K562 (cell line): Measurements from ENCODE around the gene CALML6. TPM values are rescaled to one million over a fixed set of nuclear protein-coding genes. Genes with fewer than 3 reads are reported as not detected.
A peak's percentile ranks its signal among the peaks of the same experiment; 100 is the strongest.

Source experiments
- ATF7 ChIP-seq: fragments of 450-650 bp; IDR thresholded peaks from 2 replicates; pipeline ENCODE4 v1.7.1; 2014; ENCODE audit warnings: mild to moderate bottlenecking, moderate library complexity
- BMI1 ChIP-seq: fragments of 150-350 bp; IDR thresholded peaks from 2 replicates; pipeline ENCODE4 v1.6.1; 2014; ENCODE audit warnings: low read length
- FOXO4 ChIP-seq: fragments of 450-650 bp; formaldehyde crosslinking; IDR thresholded peaks from 2 replicates; pipeline ENCODE4 v1.4.0; 2020; ENCODE audit warnings: mild to moderate bottlenecking, moderate library complexity
- FUS ChIP-seq: fragments of 200-400 bp; formaldehyde crosslinking; optimal IDR thresholded peaks from 2 replicates; pipeline ENCODE3; 2017; ENCODE audit warnings: low read depth, low read length
- HDAC8 ChIP-seq: fragments of 450-650 bp; IDR thresholded peaks from 2 replicates; pipeline ENCODE4 v1.6.1; 2016; ENCODE audit warnings: mild to moderate bottlenecking, missing genetic modification characterization, moderate library complexity, missing compliant biosample characterization
- NFIX ChIP-seq: fragments of 250-450 bp; sonication (Bioruptor Pico); IDR thresholded peaks from 2 replicates; pipeline ENCODE4 v1.4.0; 2020; ENCODE audit warnings: low read depth, mild to moderate bottlenecking, moderate library complexity
- NFXL1 ChIP-seq: fragments of 450-650 bp; formaldehyde crosslinking; IDR thresholded peaks from 2 replicates; pipeline ENCODE4 v1.4.0; 2021; ENCODE audit warnings: mild to moderate bottlenecking
- NRF1 ChIP-seq, 2 experiments: fragments of 450-650 bp; IDR thresholded peaks in 1 of 2; conservative IDR thresholded peaks in 1 of 2; 2 replicates each; pipeline ENCODE4 v1.6.1; 2014; ENCODE audit warnings: mild to moderate bottlenecking in 2 of 2
- PTRF ChIP-seq: fragments of 450-650 bp; IDR thresholded peaks from 2 replicates; pipeline ENCODE4 v1.6.1; 2016; ENCODE audit warnings: mild to moderate bottlenecking, missing genetic modification characterization, missing compliant biosample characterization
- RBM22 ChIP-seq: fragments of 200-400 bp; formaldehyde crosslinking; IDR thresholded peaks from 2 replicates; pipeline ENCODE4 v1.6.1; 2018; ENCODE audit warnings: low read length, low read depth; ENCODE audit not compliant: poor library complexity, severe bottlenecking
- SAFB2 ChIP-seq: fragments of 200-400 bp; formaldehyde crosslinking; IDR thresholded peaks from 2 replicates; pipeline ENCODE4 v1.6.1; 2018; ENCODE audit warnings: borderline replicate concordance, low read length, low read depth, moderate library complexity; ENCODE audit not compliant: severe bottlenecking
- SIX5 ChIP-seq, 2 experiments: IDR thresholded peaks; 2 replicates each; pipeline ENCODE4 v1.6.1; 2011; ENCODE audit warnings: low read length in 2 of 2, borderline replicate concordance in 1 of 2, low read depth in 1 of 2, mild to moderate bottlenecking in 1 of 2, moderate library complexity in 1 of 2; ENCODE audit not compliant: insufficient read depth in 1 of 2
- SRSF3 ChIP-seq: fragments of 200-400 bp; formaldehyde crosslinking; IDR thresholded peaks from 2 replicates; pipeline ENCODE4 v1.6.1; 2016; ENCODE audit warnings: mild to moderate bottlenecking, low read length, moderate library complexity; ENCODE audit not compliant: insufficient read depth
- TARDBP ChIP-seq: fragments of 450-650 bp; IDR thresholded peaks from 2 replicates; pipeline ENCODE4 v1.6.1; 2016
- ZBTB34 ChIP-seq: fragments of 250-450 bp; sonication (Bioruptor Pico); IDR thresholded peaks from 2 replicates; pipeline ENCODE4 v1.8.0; 2021; ENCODE audit warnings: mild to moderate bottlenecking, moderate library complexity
- ZFPM2 ChIP-seq: fragments of 250-450 bp; sonication (Bioruptor Pico); IDR thresholded peaks from 2 replicates; pipeline ENCODE4 v1.5.1; 2022; ENCODE audit warnings: mild to moderate bottlenecking
- ZNF263 ChIP-seq: sonication (generic); formaldehyde crosslinking; IDR thresholded peaks from 2 replicates; pipeline ENCODE4 v1.8.0; 2022; ENCODE audit warnings: mild to moderate bottlenecking, missing genetic modification reagents, borderline replicate concordance
- ZNF449 ChIP-seq: fragments of 250-450 bp; sonication (Bioruptor Pico); IDR thresholded peaks from 2 replicates; pipeline ENCODE4 v1.8.0; 2022; ENCODE audit warnings: moderate library complexity, mild to moderate bottlenecking, inconsistent platforms
- ZNF644 ChIP-seq: fragments of 200-800 bp; sonication (Bioruptor generic); IDR thresholded peaks from 2 replicates; pipeline ENCODE4 v1.6.1; 2016; ENCODE audit warnings: low read depth, missing genetic modification characterization, missing compliant biosample characterization
- ZNF780A ChIP-seq: fragments of 250-450 bp; sonication (Bioruptor Pico); IDR thresholded peaks from 2 replicates; pipeline ENCODE4 v1.5.0; 2021; ENCODE audit warnings: mild to moderate bottlenecking
- polyA plus RNA-seq, 8 experiments: library from polyadenylated mRNA; depleted of rRNA in 4 of 8; stranded (reverse) in 5 of 8; unstranded in 3 of 8; fragments of >200 nt; fragmentation: Nextera tagmentation in 2 of 8; fragmentation: Illumina TruSeq in 1 of 8; extraction: Ambion mirVana in 2 of 8; extraction: Trizol in 1 of 8; gene quantifications; 2 replicates each; pipeline versions ENCODE4 v1.2.1 to v1.2.3, GENCODE V29; 2011 to 2014; ENCODE audit warnings: inconsistent platforms in 1 of 8, missing spikeins in 1 of 8
- total RNA-seq, 7 experiments: library from RNA; depleted of rRNA in 6 of 7; stranded (reverse); fragments of >200 nt in 6 of 7; fragmentation: Illumina TruSeq in 2 of 7; extraction: Trizol in 2 of 7; gene quantifications; 2 replicates each; pipeline versions ENCODE4 v1.2.1 to v1.2.3, GENCODE V29; 2011 to 2021; ENCODE audit warnings: low replicate concordance in 1 of 7
- TF ChIP-seq, protein P1 (sequence below): fragments of 450-650 bp; IDR thresholded peaks from 2 replicates; pipeline ENCODE4 v1.6.1; 2016; ENCODE audit warnings: antibody characterized with exemption

Gene CALML6
- total and polyA plus RNA-seq, 9 of the 15 experiments (the other 6 are each of a cell fraction or from before 2014, with no cell fraction given), result 0.14 TPM; not detected in 8

DNA sequence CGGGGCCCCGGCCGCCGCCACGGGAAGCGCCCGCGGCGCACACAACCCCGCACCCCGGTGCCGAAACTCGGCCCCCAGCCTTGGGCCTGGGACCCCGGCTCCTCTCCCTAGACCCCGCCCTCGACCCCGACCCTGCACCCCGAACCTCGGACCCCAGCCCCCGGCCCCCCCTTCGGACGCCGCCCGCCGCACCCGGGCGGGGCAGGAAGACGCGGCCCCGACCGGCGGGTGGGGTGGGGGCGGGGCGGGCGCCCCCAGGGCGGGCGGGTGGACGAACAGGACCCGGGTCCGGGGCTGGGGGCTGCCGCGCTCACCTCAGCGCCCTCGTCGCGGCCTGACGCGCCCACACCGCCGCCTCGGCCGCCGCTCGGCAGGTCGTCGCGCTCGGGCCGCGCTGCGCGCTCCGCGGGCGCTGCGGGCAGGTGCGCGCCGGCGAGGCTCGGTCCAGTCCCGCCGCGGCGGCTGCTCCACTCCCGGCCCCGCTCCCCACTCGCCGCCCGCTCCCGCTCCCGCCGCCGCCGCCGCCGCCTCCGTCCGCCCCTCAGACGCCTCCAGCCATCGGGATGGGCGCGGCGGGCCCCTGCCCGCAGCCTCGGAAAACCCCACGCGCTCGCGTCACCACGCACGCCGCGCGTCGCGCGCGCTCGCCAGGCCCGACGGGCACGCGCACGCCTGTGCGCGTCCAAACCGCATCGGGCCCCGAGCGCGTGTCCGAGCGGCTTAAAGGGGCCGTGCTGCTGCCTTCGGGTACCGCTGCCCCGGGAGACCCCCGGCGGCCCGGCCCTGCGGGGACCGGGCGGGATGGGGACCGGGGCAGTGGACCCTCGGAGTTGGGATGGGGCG is 24.3 kb upstream of the CALML6 start, which contains the start of gene GNB1 (continued):
- TF ChIP-seq NRF1 (conservative IDR thresholded peaks at IDR 0.05 in 1 of 2, IDR thresholded peaks at IDR 0.05 in 1 of 2), result peak; percentile 84 to 86
- no peak for TF ChIP-seq ZNF780A (CRISPR knock-in tag)
- no peak for TF ChIP-seq ZNF263
- TF ChIP-seq, protein P1, sequence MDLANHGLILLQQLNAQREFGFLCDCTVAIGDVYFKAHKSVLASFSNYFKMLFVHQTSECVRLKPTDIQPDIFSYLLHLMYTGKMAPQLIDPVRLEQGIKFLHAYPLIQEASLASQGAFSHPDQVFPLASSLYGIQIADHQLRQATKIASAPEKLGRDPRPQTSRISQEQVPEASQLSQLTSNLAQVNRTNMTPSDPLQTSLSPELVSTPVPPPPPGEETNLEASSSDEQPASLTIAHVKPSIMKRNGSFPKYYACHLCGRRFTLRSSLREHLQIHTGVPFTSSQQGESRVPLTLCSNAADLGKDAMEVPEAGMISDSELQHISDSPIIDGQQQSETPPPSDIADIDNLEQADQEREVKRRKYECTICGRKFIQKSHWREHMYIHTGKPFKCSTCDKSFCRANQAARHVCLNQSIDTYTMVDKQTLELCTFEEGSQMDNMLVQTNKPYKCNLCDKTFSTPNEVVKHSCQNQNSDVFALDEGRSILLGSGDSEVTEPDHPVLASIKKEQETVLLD, result peak; percentile 79
- TF ChIP-seq ZNF449 (CRISPR knock-in tag), result no peak
- no peak for TF ChIP-seq RBM22
- no peak for TF ChIP-seq NFXL1 (CRISPR knock-in tag)
- peak; percentile 61; the same call in 1 of the 2 replicates for TF ChIP-seq ZBTB34 (CRISPR knock-in tag)
- TF ChIP-seq SIX5 (IDR thresholded peaks at IDR 0.05; ENCODE audit: borderline replicate concordance in 1 of 2, insufficient read depth in 1 of 2, low read depth in 1 of 2, low read length in 2 of 2), result no peak
- TF ChIP-seq ZNF644 (tag), result peak; percentile 94
- peak; percentile 50; the same call in 1 of the 2 replicates for TF ChIP-seq HDAC8 (tag)
- no peak for TF ChIP-seq SRSF3
- TF ChIP-seq PTRF (tag), result no peak
- no peak for TF ChIP-seq BMI1
- TF ChIP-seq FUS, result peak; percentile 22
- TF ChIP-seq FOXO4, result no peak
- TF ChIP-seq TARDBP, result peak; percentile 92; the same call in 1 of the 2 replicates
- 0 out of 2 replicates have a peak, but pooled peaks have one; percentile 53 for TF ChIP-seq ZFPM2
- peak; percentile 85 for TF ChIP-seq ATF7
- TF ChIP-seq NFIX (CRISPR knock-in tag), result no peak
- TF ChIP-seq SAFB2, result no peak
